Suprapubic skin (tissue), 4 donors: ENCODE measurements around the gene DNAH9.

ENCODE experiments used
- POLR2A ChIP-seq, 2 donors: fragments of 450-650 bp; IDR thresholded peaks; one replicate each; pipeline ENCODE4 v1.6.1; 2017; ENCODE audit warnings: antibody characterized with exemption in 2 of 2, mild to moderate bottlenecking in 2 of 2, moderate library complexity in 2 of 2
- POLR2AphosphoS5 ChIP-seq, 3 donors: sonication (generic); formaldehyde crosslinking; IDR thresholded peaks; one replicate each; pipeline ENCODE4 v1.6.1; 2017; ENCODE audit warnings: antibody characterized with exemption in 3 of 3
- TF ChIP-seq, protein P1 (sequence below), 2 donors: fragments of 200-600 bp in 1 of 2; fragments of 450-650 bp in 1 of 2; sonication (generic) in 1 of 2; IDR thresholded peaks; one replicate each; pipeline ENCODE4 v1.5.1; 2016 to 2019; ENCODE audit warnings: antibody characterized with exemption in 2 of 2, mild to moderate bottlenecking in 1 of 2, moderate library complexity in 1 of 2

DNA sequence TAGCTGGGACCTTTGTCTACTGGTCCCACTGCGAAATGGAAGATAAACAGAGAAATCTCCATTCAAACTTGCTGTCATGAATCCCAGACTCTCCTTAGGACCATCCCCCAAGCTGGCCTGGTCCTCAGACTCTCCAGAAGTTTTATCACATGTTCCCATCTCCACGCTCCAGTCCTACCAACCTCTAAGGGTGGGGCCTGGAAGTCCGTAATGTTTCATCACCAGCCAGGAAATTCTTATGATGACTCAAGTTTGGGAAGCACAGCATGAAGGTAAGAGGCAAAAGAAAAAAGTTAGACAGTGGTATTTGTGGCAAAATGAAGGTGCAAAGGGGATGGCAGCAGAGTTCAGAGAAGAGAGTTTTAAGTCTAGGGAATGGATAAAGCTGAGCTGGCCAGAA, 346.3 kb downstream of the DNAH9 start:
- TF ChIP-seq, protein P1, sequence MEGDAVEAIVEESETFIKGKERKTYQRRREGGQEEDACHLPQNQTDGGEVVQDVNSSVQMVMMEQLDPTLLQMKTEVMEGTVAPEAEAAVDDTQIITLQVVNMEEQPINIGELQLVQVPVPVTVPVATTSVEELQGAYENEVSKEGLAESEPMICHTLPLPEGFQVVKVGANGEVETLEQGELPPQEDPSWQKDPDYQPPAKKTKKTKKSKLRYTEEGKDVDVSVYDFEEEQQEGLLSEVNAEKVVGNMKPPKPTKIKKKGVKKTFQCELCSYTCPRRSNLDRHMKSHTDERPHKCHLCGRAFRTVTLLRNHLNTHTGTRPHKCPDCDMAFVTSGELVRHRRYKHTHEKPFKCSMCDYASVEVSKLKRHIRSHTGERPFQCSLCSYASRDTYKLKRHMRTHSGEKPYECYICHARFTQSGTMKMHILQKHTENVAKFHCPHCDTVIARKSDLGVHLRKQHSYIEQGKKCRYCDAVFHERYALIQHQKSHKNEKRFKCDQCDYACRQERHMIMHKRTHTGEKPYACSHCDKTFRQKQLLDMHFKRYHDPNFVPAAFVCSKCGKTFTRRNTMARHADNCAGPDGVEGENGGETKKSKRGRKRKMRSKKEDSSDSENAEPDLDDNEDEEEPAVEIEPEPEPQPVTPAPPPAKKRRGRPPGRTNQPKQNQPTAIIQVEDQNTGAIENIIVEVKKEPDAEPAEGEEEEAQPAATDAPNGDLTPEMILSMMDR (IDR thresholded peaks at IDR 0.05), result no peak
- no peak for TF ChIP-seq POLR2A (IDR thresholded peaks at IDR 0.05)
- no peak for TF ChIP-seq POLR2AphosphoS5 (IDR thresholded peaks at IDR 0.05)
